GM23338 (cell line): ENCODE measurements around the gene PRAMEF26. TPM values are rescaled to one million over a fixed set of nuclear protein-coding genes. Genes with fewer than 3 reads are reported as not detected.
"Not testable (repeated sequence)": the region's sequence is repeated elsewhere in the genome, so short reads cannot be mapped to it uniquely, and the experiment has no call there.

Source experiments
- ATAC-seq: fragments of 200-7000 bp; cut with Tn5 transposase; 3 replicates; pipeline ENCODE4 v1.9.1; 2020
- DNase-seq: peaks from one replicate; pipeline ENCODE4 v3.0.0-alpha.2; 2015; ENCODE audit warnings: low spot score
- H2AFZ ChIP-seq: fragments of 200-600 bp; sonication (generic); 2 replicates; pipeline ENCODE4 v1.8.0; 2016; ENCODE audit warnings: antibody characterized with exemption, mild to moderate bottlenecking, moderate library complexity
- H3F3A ChIP-seq: fragments of 200-600 bp; sonication (generic); replicated peaks from 2 replicates; pipeline ENCODE4 v1.8.0; 2017; ENCODE audit warnings: antibody characterized with exemption, mixed run types, low read depth
- H3K27ac ChIP-seq: fragments of 200-600 bp; sonication (generic); 2 replicates; pipeline ENCODE4 v1.6.1; 2016; ENCODE audit warnings: low read depth
- H3K27me3 ChIP-seq: fragments of 200-600 bp; sonication (generic); 2 replicates; pipeline ENCODE4 v1.8.0; 2016; ENCODE audit warnings: mild to moderate bottlenecking, mixed run types, moderate library complexity; ENCODE audit not compliant: insufficient read depth
- H3K36me3 ChIP-seq: fragments of 200-600 bp; sonication (generic); 2 replicates; pipeline ENCODE4 v1.8.0; 2016; ENCODE audit warnings: mild to moderate bottlenecking; ENCODE audit not compliant: insufficient read depth
- H3K4me1 ChIP-seq: fragments of 200-600 bp; sonication (generic); 2 replicates; pipeline ENCODE4 v1.8.0; 2016; ENCODE audit warnings: mild to moderate bottlenecking, moderate library complexity; ENCODE audit not compliant: insufficient read depth
- H3K4me2 ChIP-seq: fragments of 200-600 bp; sonication (generic); 2 replicates; pipeline ENCODE4 v1.7.1; 2017; ENCODE audit warnings: mixed run types
- H3K4me3 ChIP-seq: fragments of 200-600 bp; sonication (generic); 2 replicates; pipeline ENCODE4 v1.6.1; 2016; ENCODE audit warnings: mixed run types
- H3K79me2 ChIP-seq: fragments of 200-600 bp; sonication (generic); replicated peaks from 2 replicates; pipeline ENCODE4 v1.8.0; 2017; ENCODE audit warnings: mild to moderate bottlenecking; ENCODE audit not compliant: insufficient read depth
- H3K9me2 ChIP-seq: fragments of 200-600 bp; sonication (generic); 2 replicates; pipeline ENCODE4 v1.8.0; 2017; ENCODE audit not compliant: insufficient read depth
- H4K20me1 ChIP-seq: fragments of 200-600 bp; sonication (generic); replicated peaks from 2 replicates; pipeline ENCODE4 v1.8.0; 2017; ENCODE audit warnings: mild to moderate bottlenecking; ENCODE audit not compliant: insufficient read depth
- H3K27ac Mint-ChIP-seq: 2 replicates; pipeline ENCODE4 v1.8.0; 2020; ENCODE audit warnings: inconsistent platforms, mild to moderate bottlenecking, moderate library complexity, mixed read lengths
- H3K27me3 Mint-ChIP-seq: 3 replicates; pipeline ENCODE4 v1.8.0; 2022; ENCODE audit warnings: low read depth, mild to moderate bottlenecking, moderate library complexity, mixed read lengths, inconsistent platforms; ENCODE audit not compliant: insufficient read depth, poor library complexity
- H3K36me3 Mint-ChIP-seq: 3 replicates; pipeline ENCODE4 v1.8.0; 2021; ENCODE audit warnings: low read depth, mild to moderate bottlenecking, inconsistent platforms, moderate library complexity, mixed read lengths
- H3K4me1 Mint-ChIP-seq: 3 replicates; pipeline ENCODE4 v1.8.0; 2020; ENCODE audit warnings: mild to moderate bottlenecking, inconsistent platforms, mixed read lengths
- H3K4me3 Mint-ChIP-seq: 3 replicates; pipeline ENCODE4 v1.8.0; 2021; ENCODE audit warnings: moderate library complexity, mild to moderate bottlenecking, inconsistent platforms, mixed read lengths
- H3K9me3 Mint-ChIP-seq: 3 replicates; pipeline ENCODE4 v1.8.0; 2020; ENCODE audit warnings: moderate library complexity, mild to moderate bottlenecking, inconsistent platforms, mixed read lengths
- long read RNA-seq: library from polyadenylated mRNA; unstranded; transcript quantifications from one replicate; pipeline ENCODE4 v2.0.0, GENCODE V29; 2020; ENCODE audit not compliant: unreplicated experiment
- polyA plus RNA-seq: library from polyadenylated mRNA; unstranded; fragments of >200 nt; fragmentation: Nextera tagmentation; extraction: Ambion mirVana; gene quantifications from 2 replicates; pipeline ENCODE4 v1.2.1, GENCODE V29; 2016
- total RNA-seq: library from RNA; depleted of rRNA; stranded (reverse); fragments of >200 nt; shearing (Covaris generic); gene quantifications from 2 replicates; pipeline ENCODE4 v1.2.3, GENCODE V29; 2014; rRNA removed

The PRAMEF26 gene
- total RNA-seq (not detected in 2 replicates), polyA plus RNA-seq (not detected in 2 replicates)
- long read RNA-seq: 0 reads

DNA sequence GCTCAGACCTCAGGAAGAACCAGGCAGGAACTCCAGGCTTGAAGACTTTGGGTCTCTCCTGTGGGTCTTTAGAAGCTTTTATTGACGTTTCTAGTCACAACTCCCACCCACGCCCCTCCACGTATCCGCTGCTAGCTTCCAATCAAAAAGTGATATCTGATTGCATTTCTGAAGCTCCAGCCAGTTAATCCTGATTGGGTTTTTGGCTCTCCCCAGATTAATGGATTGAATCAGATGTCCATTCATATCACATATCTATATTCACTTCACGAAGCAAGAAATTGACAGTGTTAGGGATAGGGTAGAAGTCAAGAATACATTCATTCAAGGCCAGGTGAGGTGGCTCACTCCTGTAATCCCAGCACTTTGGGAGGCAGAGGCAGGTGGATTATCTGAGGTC, at the start of gene PRAMEF26:
TSS of gene PRAMEF26 (minus strand) at position 101 of the 400 bp plus-strand sequence. CDS start 2,914 bp downstream, outside the sequence.
- H3K27me3 Mint-ChIP-seq, H3K27ac Mint-ChIP-seq, ATAC-seq, H2AFZ ChIP-seq, H3K4me1 ChIP-seq, H3K4me3 ChIP-seq, H3K4me3 Mint-ChIP-seq, H3K79me2 ChIP-seq, H3F3A ChIP-seq, H3K27me3 ChIP-seq, H3K4me1 Mint-ChIP-seq, H3K9me3 Mint-ChIP-seq, H4K20me1 ChIP-seq, H3K27ac ChIP-seq, H3K36me3 Mint-ChIP-seq, H3K4me2 ChIP-seq, H3K36me3 ChIP-seq, DNase-seq, H3K9me2 ChIP-seq: not testable (repeated sequence)

DNA sequence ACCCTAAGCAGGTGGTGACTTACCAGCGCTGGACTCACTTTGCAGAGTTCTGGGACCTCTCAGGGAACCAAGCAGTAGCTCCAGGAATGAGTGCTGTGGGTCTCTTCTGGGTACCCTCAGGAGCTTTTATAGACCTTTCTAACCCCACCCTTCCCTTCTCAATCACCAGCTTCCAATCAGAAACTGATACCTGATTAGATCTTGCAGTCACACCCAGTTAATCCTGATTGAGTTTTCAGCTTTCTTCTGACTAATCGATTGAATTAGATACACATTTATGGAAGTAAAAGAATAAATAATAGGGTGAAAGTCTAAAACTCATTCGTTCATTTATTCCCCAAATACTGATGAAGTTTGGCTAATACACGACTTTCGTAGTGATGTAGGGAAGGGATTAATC, 45.5 kb upstream of the PRAMEF26 start, which contains the start of gene PRAMEF13:
TSS of gene PRAMEF13 (minus strand) at position 101 of the 400 bp plus-strand sequence. CDS start 1,820 bp downstream, outside the sequence.
- not testable (repeated sequence) for H3K27me3 ChIP-seq, H3F3A ChIP-seq, H4K20me1 ChIP-seq, H3K36me3 Mint-ChIP-seq, H3K4me2 ChIP-seq, H3K4me1 Mint-ChIP-seq, H3K4me3 ChIP-seq, H3K79me2 ChIP-seq, H3K27me3 Mint-ChIP-seq, H3K9me2 ChIP-seq, ATAC-seq, H3K27ac ChIP-seq, DNase-seq, H3K4me3 Mint-ChIP-seq, H3K4me1 ChIP-seq, H3K27ac Mint-ChIP-seq, H2AFZ ChIP-seq, H3K36me3 ChIP-seq, H3K9me3 Mint-ChIP-seq

DNA sequence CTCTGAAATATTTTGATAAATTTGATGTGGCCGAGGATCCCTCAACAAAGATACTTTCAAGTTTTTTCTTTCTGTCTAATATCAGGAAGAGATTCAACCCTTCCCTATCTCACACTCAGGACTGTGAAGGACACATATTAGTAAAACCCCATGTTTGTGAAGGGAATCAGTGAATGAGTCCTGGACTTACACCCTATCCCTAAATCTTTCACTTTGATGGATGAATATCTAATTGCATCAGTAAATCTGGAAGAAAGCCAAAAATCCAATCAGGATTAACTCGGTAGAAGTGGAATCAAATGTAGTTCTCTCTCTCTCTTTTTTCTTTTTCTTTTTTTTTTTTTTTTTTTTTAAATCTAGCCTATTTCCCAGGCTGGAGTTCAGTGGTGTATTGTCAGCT, 15.7 kb upstream of the PRAMEF26 start, which contains the start of gene PRAMEF9:
TSS of gene PRAMEF9 (plus strand) at position 301 of the 400 bp plus-strand sequence. CDS start 3,433 bp downstream, outside the sequence.
- not testable (repeated sequence) for H3K4me2 ChIP-seq, ATAC-seq, H2AFZ ChIP-seq, H3K4me1 Mint-ChIP-seq, H3K4me3 Mint-ChIP-seq, H3K36me3 Mint-ChIP-seq, H3K27ac ChIP-seq, H3K27me3 ChIP-seq, H3K36me3 ChIP-seq, H3K4me1 ChIP-seq, H3F3A ChIP-seq, H3K9me2 ChIP-seq, H3K27ac Mint-ChIP-seq, H3K79me2 ChIP-seq, H3K4me3 ChIP-seq, H3K27me3 Mint-ChIP-seq, H4K20me1 ChIP-seq, DNase-seq
- H3K9me3 Mint-ChIP-seq: peaks cover 20% of the 10 kb centered on the region; the same call in 2 of the 3 replicates

DNA sequence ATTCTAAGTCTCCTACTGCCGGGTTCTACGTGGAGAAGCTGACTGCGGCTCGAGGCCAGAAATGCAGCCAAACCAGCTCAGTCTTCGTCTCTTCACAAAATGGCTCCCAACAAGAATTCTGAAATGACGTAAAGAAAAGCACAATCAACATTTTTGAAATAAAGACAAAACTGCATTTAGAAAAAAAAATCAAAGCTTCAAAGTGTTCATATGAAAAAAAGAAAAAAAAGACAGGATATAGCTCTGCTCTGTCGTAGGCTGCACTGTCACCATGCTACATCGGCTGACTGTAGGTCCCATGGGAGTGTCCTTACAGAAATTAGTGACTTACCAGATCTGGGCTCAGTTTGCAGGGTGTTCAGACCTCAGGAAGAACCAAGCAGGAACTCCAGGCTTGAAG, 9.7 kb upstream of the PRAMEF26 start, which contains the start of gene HNRNPCL4:
TSS of gene HNRNPCL4 (minus strand) at position 101 of the 400 bp plus-strand sequence. CDS start 164 bp downstream, outside the sequence.
- not testable (repeated sequence) for H3K27ac Mint-ChIP-seq, H4K20me1 ChIP-seq, H3F3A ChIP-seq, ATAC-seq, H2AFZ ChIP-seq, H3K36me3 ChIP-seq, DNase-seq, H3K27ac ChIP-seq, H3K27me3 ChIP-seq, H3K4me3 Mint-ChIP-seq, H3K4me1 Mint-ChIP-seq, H3K9me3 Mint-ChIP-seq, H3K4me2 ChIP-seq, H3K27me3 Mint-ChIP-seq, H3K9me2 ChIP-seq, H3K4me1 ChIP-seq, H3K79me2 ChIP-seq, H3K36me3 Mint-ChIP-seq, H3K4me3 ChIP-seq

DNA sequence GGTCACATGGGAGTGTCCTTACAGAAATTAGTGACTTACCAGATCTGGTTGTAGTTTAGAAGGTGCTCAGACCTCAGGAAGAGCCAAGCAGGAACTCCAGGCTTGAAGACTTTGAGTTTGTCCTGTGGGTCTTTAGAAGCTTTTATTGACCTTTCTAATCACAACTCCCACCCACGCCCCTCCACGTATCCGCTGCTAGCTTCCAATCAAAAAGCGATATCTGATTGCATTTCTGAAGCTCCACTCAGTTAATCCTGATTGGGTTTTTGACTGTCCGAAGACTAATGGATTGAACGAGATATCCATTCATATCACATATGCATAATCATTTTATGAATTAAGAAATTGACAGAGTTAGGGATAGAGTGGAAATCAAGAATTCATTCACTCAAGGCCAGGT, 39.1 kb downstream of the PRAMEF26 start, which contains the start of gene HNRNPCL2:
TSS of gene HNRNPCL2 (minus strand) at position 101 of the 400 bp plus-strand sequence. CDS start 454 bp downstream, outside the sequence.
- H3K4me1 Mint-ChIP-seq, H3K27me3 ChIP-seq, H2AFZ ChIP-seq, H3K36me3 ChIP-seq, H3K27ac Mint-ChIP-seq, H3K4me3 ChIP-seq, DNase-seq, H3K9me2 ChIP-seq, H3K4me3 Mint-ChIP-seq, H3K27me3 Mint-ChIP-seq, H3K27ac ChIP-seq, H3K4me2 ChIP-seq, H3K4me1 ChIP-seq, H3F3A ChIP-seq, H4K20me1 ChIP-seq, H3K79me2 ChIP-seq, ATAC-seq: not testable (repeated sequence)
- peaks cover 31% of the 10 kb centered on the region for H3K36me3 Mint-ChIP-seq
- H3K9me3 Mint-ChIP-seq: peaks cover 96% of the 10 kb centered on the region
